CD1c-positive myeloid dendritic cell (primary cell): ENCODE measurements around the gene PUS1.

ENCODE experiments used
- DNase-seq: peaks from one replicate; pipeline ENCODE4 v3.0.0-alpha.2; 2016; ENCODE audit errors: extremely low spot score

The PUS1 gene

GRCh38 chr12:131915823-131916222 is 13.3 kb upstream of the PUS1 start:
- DNase-seq = no peak

GRCh38 chr12:131916306-131917138 is 12.6 kb upstream of the PUS1 start:
- no peak for DNase-seq

- no peak for DNase-seq
These were observed 11.9 kb upstream of the PUS1 start for GRCh38 chr12:131917139-131917710.

- DNase-seq = no peak
These were observed 11.3 kb upstream of the PUS1 start for GRCh38 chr12:131917711-131918306.

- no peak for DNase-seq
These were observed 10.6 kb upstream of the PUS1 start for GRCh38 chr12:131918311-131919050.

- DNase-seq = no peak
These were observed 10.1 kb upstream of the PUS1 start for GRCh38 chr12:131919051-131919347.

GRCh38 chr12:131919366-131920156 is 9.5 kb upstream of the PUS1 start:
- no peak for DNase-seq

- DNase-seq = no peak
These were observed 8.9 kb upstream of the PUS1 start for GRCh38 chr12:131920157-131920508.

GRCh38 chr12:131920902-131921840 is 7.9 kb upstream of the PUS1 start:
- DNase-seq = no peak

GRCh38 chr12:131921866-131922769 is 7.0 kb upstream of the PUS1 start:
- no peak for DNase-seq

- DNase-seq = no peak
These were observed 6.3 kb upstream of the PUS1 start for GRCh38 chr12:131922772-131923171.

- no peak for DNase-seq
These were observed 5.8 kb upstream of the PUS1 start for GRCh38 chr12:131923260-131923659.

GRCh38 chr12:131927110-131928079 is 1.7 kb upstream of the PUS1 start:
- no peak for DNase-seq

GRCh38 chr12:131928080-131928710 is 881 bp upstream of the PUS1 start:
- DNase-seq = no peak

GRCh38 chr12:131929581-131930456 is 743 bp downstream of the PUS1 start:
- no peak for DNase-seq

GRCh38 chr12:131930510-131930909 is 1.4 kb downstream of the PUS1 start:
- no peak for DNase-seq

- DNase-seq = no peak
These were observed 4.3 kb downstream of the PUS1 start for GRCh38 chr12:131933387-131933786.
